Stimulated activated naive B cell treated with anti-CD40 and anti-IgM and Interleukin-4, amounts not matched to agents 10 μg/mL and 1 μg/mL and 100 μg/mL, for 72 hours (primary cell): Measurements from ENCODE around the gene KDF1.
"Not testable (repeated sequence)": the region's sequence is repeated elsewhere in the genome, so short reads cannot be mapped to it uniquely, and the experiment has no call there.

Source experiments
- ATAC-seq, 2 donors: fragments of 150-1000 bp; cut with Tn5 transposase; replicated peaks; 2 replicates each; pipeline ENCODE4 v1.10.0; 2021; ENCODE audit warnings: moderate library complexity in 1 of 2
- DNase-seq: peaks from one replicate; pipeline ENCODE4 v3.0.0; 2021
- H3K27ac Mint-ChIP-seq: one replicate; pipeline ENCODE4 v1.8.0; 2022; ENCODE audit warnings: mild to moderate bottlenecking, mixed read lengths
- H3K27me3 Mint-ChIP-seq, 2 donors: one replicate each; pipeline ENCODE4 v1.8.0; 2022; ENCODE audit warnings: mixed read lengths in 2 of 2
- H3K36me3 Mint-ChIP-seq, 2 donors: one replicate each; pipeline ENCODE4 v1.8.0; 2022; ENCODE audit warnings: mixed read lengths in 2 of 2, mild to moderate bottlenecking in 1 of 2
- H3K4me1 Mint-ChIP-seq, 2 donors: one replicate each; pipeline ENCODE4 v1.8.0; 2022; ENCODE audit warnings: mixed read lengths in 2 of 2, mild to moderate bottlenecking in 1 of 2
- H3K4me3 Mint-ChIP-seq, 2 donors: one replicate each; pipeline ENCODE4 v1.8.0; 2022; ENCODE audit warnings: mild to moderate bottlenecking in 2 of 2, mixed read lengths in 2 of 2, moderate library complexity in 1 of 2
- H3K9me3 Mint-ChIP-seq, 2 donors: one replicate each; pipeline ENCODE4 v1.8.0; 2022; ENCODE audit warnings: mixed read lengths in 2 of 2, mild to moderate bottlenecking in 1 of 2

Gene KDF1

GRCh38 chr1:26953374-26953773 lies 6.9 kb downstream of the KDF1 start:
- H3K4me3 Mint-ChIP-seq = no peak overlapping the region
- H3K36me3 Mint-ChIP-seq = peaks cover 10 to 33% of the 10 kb centered on the region in 2 donors
- H3K27me3 Mint-ChIP-seq = peaks cover 5 to 22% of the 10 kb centered on the region in 2 donors
- DNase-seq (no peak), ATAC-seq (no peak)
- no peaks in the 10 kb centered on the region for H3K4me1 Mint-ChIP-seq
- H3K9me3 Mint-ChIP-seq = peaks cover 0 to 2% of the 10 kb centered on the region in 2 donors
- H3K27ac Mint-ChIP-seq = no peak overlapping the region

GRCh38 chr1:26951821-26952497 lies 8.3 kb downstream of the KDF1 start:
- Mint-ChIP-seq H3K27me3 (peaks cover 0 to 15% of the 10 kb centered on the region in 2 donors), H3K4me1 (no peaks in the 10 kb centered on the region), H3K27ac (no peak overlapping the region), H3K9me3 (peaks cover 0 to 2% of the 10 kb centered on the region in 2 donors), H3K36me3 (peaks cover 14 to 33% of the 10 kb centered on the region in 2 donors), H3K4me3 (no peak overlapping the region)
- ATAC-seq = no peak
- no peak for DNase-seq

- no peaks in the 10 kb centered on the region for H3K4me1 Mint-ChIP-seq
- H3K27ac Mint-ChIP-seq = no peak overlapping the region
- no peak for ATAC-seq
These were observed 9.1 kb downstream of the KDF1 start for GRCh38 chr1:26951216-26951615.

GRCh38 chr1:26950602-26951001 lies 9.7 kb downstream of the KDF1 start:
- Mint-ChIP-seq H3K36me3 (peaks cover 22 to 36% of the 10 kb centered on the region in 2 donors), H3K27ac (no peak overlapping the region), H3K9me3 (no peaks in the 10 kb centered on the region), H3K4me1 (no peaks in the 10 kb centered on the region), H3K27me3 (peaks cover 0 to 12% of the 10 kb centered on the region in 2 donors), H3K4me3 (no peak overlapping the region)
- peak in 1 of 2 donors; percentile 12 for ATAC-seq
- no peak for DNase-seq

More at GRCh38 chr1:26951216-26951615, 9.1 kb downstream of the KDF1 start:
- no peak for DNase-seq
- Mint-ChIP-seq H3K36me3 (peaks cover 19 to 38% of the 10 kb centered on the region in 2 donors), H3K4me3 (no peak overlapping the region), H3K9me3 (peaks cover 0 to 2% of the 10 kb centered on the region in 2 donors), H3K27me3 (peaks cover 0 to 14% of the 10 kb centered on the region in 2 donors)

GRCh38 chr1:26949926-26950319 lies 10.3 kb downstream of the KDF1 start:
- peak; percentile 8 to 12 for ATAC-seq
- H3K4me3 Mint-ChIP-seq = no peak overlapping the region
- peaks cover 0 to 6% of the 10 kb centered on the region in 2 donors for H3K27me3 Mint-ChIP-seq
- H3K27ac Mint-ChIP-seq = peak overlapping the region; percentile 81
- H3K36me3 Mint-ChIP-seq = peaks cover 27 to 41% of the 10 kb centered on the region in 2 donors
- H3K4me1 Mint-ChIP-seq = no peaks in the 10 kb centered on the region
- no peak for DNase-seq
- no peaks in the 10 kb centered on the region for H3K9me3 Mint-ChIP-seq

- H3K4me1 Mint-ChIP-seq = no peaks in the 10 kb centered on the region
- ATAC-seq (no peak), DNase-seq (no peak)
- peaks cover 0 to 6% of the 10 kb centered on the region in 2 donors for H3K27me3 Mint-ChIP-seq
- H3K9me3 Mint-ChIP-seq = no peaks in the 10 kb centered on the region
- H3K27ac Mint-ChIP-seq = peak overlapping the region; percentile 81
- H3K4me3 Mint-ChIP-seq = no peak overlapping the region
- peaks cover 28 to 43% of the 10 kb centered on the region in 2 donors for H3K36me3 Mint-ChIP-seq
These were observed 10.9 kb downstream of the KDF1 start for GRCh38 chr1:26949266-26949925.

GRCh38 chr1:26948725-26949057 lies 11.6 kb downstream of the KDF1 start:
- H3K27me3 Mint-ChIP-seq, ATAC-seq, DNase-seq, H3K9me3 Mint-ChIP-seq, H3K4me1 Mint-ChIP-seq, H3K4me3 Mint-ChIP-seq: not testable (repeated sequence)
- H3K27ac Mint-ChIP-seq = peak overlapping the region; percentile 9
- peaks cover 26 to 43% of the 10 kb centered on the region in 2 donors for H3K36me3 Mint-ChIP-seq

- no peaks in the 10 kb centered on the region for H3K27me3 Mint-ChIP-seq
- no peak overlapping the region for H3K27ac Mint-ChIP-seq
- H3K4me3 Mint-ChIP-seq = no peak overlapping the region
- H3K9me3 Mint-ChIP-seq = no peaks in the 10 kb centered on the region
- no peak for DNase-seq
- no peak for ATAC-seq
- H3K4me1 Mint-ChIP-seq = peaks cover 0 to 2% of the 10 kb centered on the region in 2 donors
- H3K36me3 Mint-ChIP-seq = peaks cover 38 to 47% of the 10 kb centered on the region in 2 donors
These were observed 14.0 kb downstream of the KDF1 start for GRCh38 chr1:26946270-26946669.

GRCh38 chr1:26945728-26946127 lies 14.5 kb downstream of the KDF1 start:
- H3K4me1 Mint-ChIP-seq = peaks cover 0 to 2% of the 10 kb centered on the region in 2 donors
- H3K4me3 Mint-ChIP-seq = no peak overlapping the region
- H3K36me3 Mint-ChIP-seq = peaks cover 41 to 45% of the 10 kb centered on the region in 2 donors
- DNase-seq (no peak), ATAC-seq (no peak)
- no peaks in the 10 kb centered on the region for H3K27me3 Mint-ChIP-seq
- no peaks in the 10 kb centered on the region for H3K9me3 Mint-ChIP-seq
- H3K27ac Mint-ChIP-seq = peak overlapping the region; percentile 56

GRCh38 chr1:26945138-26945537 lies 15.1 kb downstream of the KDF1 start:
- Mint-ChIP-seq H3K4me1 (peaks cover 0 to 2% of the 10 kb centered on the region in 2 donors), H3K27me3 (no peaks in the 10 kb centered on the region), H3K27ac (no peak overlapping the region), H3K36me3 (peaks cover 41 to 42% of the 10 kb centered on the region in 2 donors), H3K4me3 (no peak overlapping the region), H3K9me3 (no peaks in the 10 kb centered on the region)
- DNase-seq (no peak), ATAC-seq (no peak)

GRCh38 chr1:26942656-26943055 lies 17.6 kb downstream of the KDF1 start:
- Mint-ChIP-seq H3K4me1 (peaks cover 0 to 4% of the 10 kb centered on the region in 2 donors), H3K36me3 (peaks cover 46 to 48% of the 10 kb centered on the region in 2 donors), H3K9me3 (no peaks in the 10 kb centered on the region), H3K27me3 (no peaks in the 10 kb centered on the region), H3K27ac (no peak overlapping the region), H3K4me3 (no peak overlapping the region)
- ATAC-seq (no peak), DNase-seq (no peak)

GRCh38 chr1:26941311-26941710 lies 19.0 kb downstream of the KDF1 start:
- H3K36me3 Mint-ChIP-seq = peaks cover 37 to 45% of the 10 kb centered on the region in 2 donors
- no peak overlapping the region for H3K4me3 Mint-ChIP-seq
- no peak for ATAC-seq
- H3K27me3 Mint-ChIP-seq = no peaks in the 10 kb centered on the region
- peaks cover 0 to 4% of the 10 kb centered on the region in 2 donors for H3K4me1 Mint-ChIP-seq
- H3K9me3 Mint-ChIP-seq = no peaks in the 10 kb centered on the region
- H3K27ac Mint-ChIP-seq = no peak overlapping the region
- DNase-seq = no peak

- ATAC-seq = no peak
- Mint-ChIP-seq H3K27me3 (no peaks in the 10 kb centered on the region), H3K4me1 (peaks cover 5% of the 10 kb centered on the region in 2 donors), H3K36me3 (peaks cover 35 to 44% of the 10 kb centered on the region in 2 donors), H3K9me3 (no peaks in the 10 kb centered on the region), H3K27ac (no peak overlapping the region), H3K4me3 (no peak overlapping the region)
- DNase-seq = no peak
These were observed 21.6 kb downstream of the KDF1 start for GRCh38 chr1:26938659-26939025.

GRCh38 chr1:26938004-26938658 lies 22.1 kb downstream of the KDF1 start:
- Mint-ChIP-seq H3K4me3 (no peak overlapping the region), H3K27ac (no peak overlapping the region), H3K4me1 (peaks cover 5 to 7% of the 10 kb centered on the region in 2 donors), H3K36me3 (peaks cover 33 to 41% of the 10 kb centered on the region in 2 donors), H3K9me3 (no peaks in the 10 kb centered on the region), H3K27me3 (no peaks in the 10 kb centered on the region)
- ATAC-seq (no peak), DNase-seq (no peak)
